PC-9 (cell line): ENCODE measurements around the gene ZNF207.

ENCODE experiments used
- CTCF ChIP-seq: fragments of 200-600 bp; sonication (generic); conservative IDR thresholded peaks from 2 replicates; pipeline ENCODE4 v1.6.1; 2017; ENCODE audit warnings: mixed run types, antibody characterized with exemption, mild to moderate bottlenecking, moderate library complexity
- EZH2 ChIP-seq: fragments of 200-600 bp; sonication (generic); IDR thresholded peaks from 2 replicates; pipeline ENCODE4 v1.8.0; 2017; ENCODE audit warnings: antibody characterized with exemption, low read depth

DNA sequence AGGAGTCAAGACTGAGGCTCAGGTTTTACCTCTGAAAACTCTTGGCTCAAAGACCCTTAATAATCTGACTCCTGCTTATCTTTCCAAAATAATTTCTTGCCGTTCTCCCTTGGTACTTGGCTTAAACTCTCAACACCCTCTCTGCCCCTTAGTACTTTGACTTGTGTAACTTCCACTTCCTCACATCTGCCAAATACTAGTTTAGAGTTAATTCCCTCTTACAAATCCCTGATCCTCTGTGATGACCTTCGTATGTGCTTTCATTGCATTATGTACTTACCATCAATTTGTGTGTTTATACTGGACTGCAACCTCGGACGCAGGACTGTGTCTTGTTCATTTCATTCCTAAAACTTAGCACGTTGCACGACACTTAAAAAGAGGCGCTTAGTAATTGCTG lies 35.2 kb downstream of the ZNF207 start:
- no peak for TF ChIP-seq CTCF
- TF ChIP-seq EZH2, result no peak
